GM10266 (cell line): ENCODE results near the gene HEPN1.

Experiments used
- DNase-seq: peaks from one replicate; pipeline ENCODE4 v3.0.0; 2012; ENCODE audit errors: extremely low spot score
- TF ChIP-seq, protein P1 (sequence below): IDR thresholded peaks from 2 replicates; pipeline ENCODE4 v1.5.1; 2012; ENCODE audit warnings: mild to moderate bottlenecking, low read depth; ENCODE audit not compliant: control insufficient read depth, insufficient read depth; ENCODE audit errors: missing control alignments

Gene HEPN1

DNA sequence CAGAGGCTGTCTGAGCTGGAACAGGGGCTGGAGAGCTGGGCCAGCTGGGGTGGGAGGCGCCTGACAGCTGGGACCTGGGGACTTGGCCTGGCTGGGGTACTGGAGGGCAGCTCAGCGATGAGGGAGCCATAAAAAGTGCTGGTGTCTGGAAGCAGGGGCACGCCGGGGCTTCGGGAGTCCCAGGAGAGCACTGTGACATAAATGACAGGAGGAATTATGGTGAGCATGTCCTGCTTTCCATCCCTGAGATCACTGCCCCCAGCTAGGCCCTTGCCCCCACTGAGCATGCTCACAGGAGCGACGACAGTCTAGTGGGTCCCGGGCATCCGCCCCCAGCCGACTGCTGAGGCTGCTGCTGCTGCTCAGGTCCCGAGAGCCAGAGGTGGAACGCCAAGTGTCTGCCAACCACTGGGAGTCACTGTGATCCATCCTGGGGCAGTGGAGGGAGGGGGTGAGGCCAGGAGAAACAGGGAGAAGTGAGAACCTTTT lies 27.6 kb upstream of the HEPN1 start:
- TF ChIP-seq, protein P1, sequence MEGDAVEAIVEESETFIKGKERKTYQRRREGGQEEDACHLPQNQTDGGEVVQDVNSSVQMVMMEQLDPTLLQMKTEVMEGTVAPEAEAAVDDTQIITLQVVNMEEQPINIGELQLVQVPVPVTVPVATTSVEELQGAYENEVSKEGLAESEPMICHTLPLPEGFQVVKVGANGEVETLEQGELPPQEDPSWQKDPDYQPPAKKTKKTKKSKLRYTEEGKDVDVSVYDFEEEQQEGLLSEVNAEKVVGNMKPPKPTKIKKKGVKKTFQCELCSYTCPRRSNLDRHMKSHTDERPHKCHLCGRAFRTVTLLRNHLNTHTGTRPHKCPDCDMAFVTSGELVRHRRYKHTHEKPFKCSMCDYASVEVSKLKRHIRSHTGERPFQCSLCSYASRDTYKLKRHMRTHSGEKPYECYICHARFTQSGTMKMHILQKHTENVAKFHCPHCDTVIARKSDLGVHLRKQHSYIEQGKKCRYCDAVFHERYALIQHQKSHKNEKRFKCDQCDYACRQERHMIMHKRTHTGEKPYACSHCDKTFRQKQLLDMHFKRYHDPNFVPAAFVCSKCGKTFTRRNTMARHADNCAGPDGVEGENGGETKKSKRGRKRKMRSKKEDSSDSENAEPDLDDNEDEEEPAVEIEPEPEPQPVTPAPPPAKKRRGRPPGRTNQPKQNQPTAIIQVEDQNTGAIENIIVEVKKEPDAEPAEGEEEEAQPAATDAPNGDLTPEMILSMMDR: no peak
- DNase-seq: no peak

DNA sequence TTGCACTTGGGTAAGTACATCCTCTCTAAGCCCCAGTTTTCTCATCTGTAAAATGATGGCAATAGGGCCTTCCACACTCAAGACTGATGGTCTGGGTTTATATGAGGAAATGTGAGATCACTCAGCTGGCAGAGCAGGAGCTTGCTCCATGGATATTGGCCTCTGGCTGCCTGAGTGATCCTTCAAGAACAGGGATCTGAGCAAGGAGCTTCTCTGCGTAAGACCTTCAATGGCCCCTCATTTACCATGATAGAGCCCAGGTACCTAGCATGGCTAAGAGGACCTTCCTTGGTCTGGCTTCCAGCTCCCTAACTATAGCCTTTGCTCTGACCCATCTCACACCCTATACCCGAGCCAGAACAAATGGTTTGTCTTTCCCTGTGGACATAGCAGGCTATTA lies 26.9 kb upstream of the HEPN1 start:
- TF ChIP-seq, protein P1: no peak

GRCh38 chr11:124892750-124893454 lies 26.1 kb upstream of the HEPN1 start:
- TF ChIP-seq, protein P1: no peak
- no peak for DNase-seq

More for the DNA sequence above, 26.9 kb upstream of the HEPN1 start:
- DNase-seq: no peak

GRCh38 chr11:124893781-124894401 lies 25.2 kb upstream of the HEPN1 start:
- TF ChIP-seq, protein P1: no peak
- DNase-seq: no peak

DNA sequence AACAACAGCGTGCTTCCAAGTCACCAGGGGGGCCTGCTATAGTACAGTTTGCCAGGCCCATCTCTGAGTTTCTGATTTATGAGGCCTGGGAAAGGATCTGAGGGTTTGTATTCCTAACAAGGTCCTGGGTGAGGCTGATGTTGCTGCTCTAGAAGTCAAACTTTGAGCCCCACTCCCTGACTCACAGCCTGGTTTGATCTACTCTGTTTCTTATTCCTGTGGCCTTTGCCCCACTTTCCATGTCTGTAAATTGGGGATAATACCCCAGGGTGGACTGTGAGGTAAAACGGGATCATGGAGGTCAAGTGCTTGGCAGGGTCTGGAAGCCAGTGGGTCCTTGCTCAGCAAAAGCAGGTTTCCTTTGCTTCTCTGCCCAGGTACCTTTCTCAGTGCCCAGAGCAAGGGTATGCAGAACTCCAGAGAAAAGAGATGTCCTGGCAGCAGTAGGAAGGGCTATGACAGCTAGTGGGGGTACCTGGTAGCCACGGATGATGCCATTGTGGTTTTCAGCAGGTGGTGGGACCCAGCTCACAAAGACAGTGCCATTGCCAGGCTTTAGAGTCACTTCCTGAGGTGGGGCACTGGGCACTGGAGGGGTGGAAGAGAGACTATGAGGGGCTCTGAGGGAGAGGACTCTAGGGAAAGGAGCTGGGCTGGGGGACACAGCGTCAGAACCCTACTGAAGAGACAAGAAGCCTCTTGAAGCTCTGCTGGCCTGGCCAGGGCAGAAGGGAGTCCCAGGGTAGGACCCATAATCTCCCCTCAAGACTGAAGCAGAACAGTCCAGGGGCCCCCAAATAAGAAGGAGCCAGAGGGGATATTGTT lies 24.2 kb upstream of the HEPN1 start:
- TF ChIP-seq, protein P1: no peak
- DNase-seq: no peak

DNA sequence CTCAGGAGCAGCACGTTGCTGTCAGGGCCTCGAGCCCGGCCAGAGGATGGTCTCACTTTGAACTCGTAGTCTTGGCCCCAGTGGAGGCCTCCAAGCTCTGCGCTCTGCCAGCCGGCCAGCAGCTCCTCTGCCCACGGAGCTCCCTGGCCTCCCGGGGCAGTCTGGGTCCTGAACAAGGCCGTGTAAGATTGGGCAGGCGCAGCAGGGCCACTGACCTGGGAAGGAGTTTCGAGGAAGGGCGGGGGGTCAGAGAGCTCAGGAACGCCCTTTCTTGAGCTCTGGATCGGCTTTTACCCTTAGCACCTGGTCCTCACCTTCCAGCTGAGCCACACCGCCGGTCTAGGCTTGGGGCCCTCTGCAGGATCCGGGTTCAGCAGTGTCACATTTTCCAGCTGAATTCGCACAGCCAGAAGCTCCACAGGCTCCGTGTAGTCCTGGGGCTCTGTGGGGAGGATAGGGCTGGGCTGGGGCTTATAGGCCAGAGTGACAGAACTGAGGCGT lies 23.5 kb upstream of the HEPN1 start:
- no peak for DNase-seq

More for the DNA sequence above, 23.5 kb upstream of the HEPN1 start:
- TF ChIP-seq, protein P1: no peak
